Panc1 (cell line): Measurements from ENCODE around the gene TBC1D2B. TPM values are rescaled to one million over a fixed set of nuclear protein-coding genes. Genes with fewer than 3 reads are reported as not detected.
A peak's percentile ranks its signal among the peaks of the same experiment; 100 is the strongest.

Experiments
- ATAC-seq: fragments of 200-7000 bp; cut with Tn5 transposase; 2 replicates; pipeline ENCODE4 v1.9.1; 2020; ENCODE audit warnings: mild to moderate bottlenecking, moderate library complexity
- BruUV-seq: library from RNA; stranded (reverse); fragments of 400-500 nt; replicated peaks from 2 replicates; lab custom pipeline; 2021; lab: Mats Ljungman, UMichigan
- CTCF ChIA-PET: fragments of 300-600 bp; sonication (Branson Sonifier 250); formaldehyde crosslinking; loops from one replicate; lab custom pipeline; 2022; ENCODE audit warnings: antibody characterized with exemption; lab: Charles Lee
- POLR2A ChIA-PET: fragments of 300-600 bp; sonication (Branson Sonifier 250); formaldehyde crosslinking; loops from one replicate; lab custom pipeline; 2022; ENCODE audit warnings: antibody characterized with exemption; lab: Charles Lee
- DNase-seq: peaks from one replicate; pipeline ENCODE4 v3.0.0-alpha.2; 2010; ENCODE audit warnings: low read depth, low spot score
- H3K27ac ChIP-seq: 2 replicates; pipeline ENCODE4 v1.5.1; 2011; ENCODE audit warnings: mild to moderate bottlenecking, low read length, inconsistent platforms
- H3K27me3 ChIP-seq: fragments of 200-500 bp; sonication (Bioruptor generic); 2 replicates; pipeline ENCODE4 v1.6.0; 2014; ENCODE audit warnings: low read length, inconsistent platforms; ENCODE audit not compliant: control insufficient read depth, insufficient read depth
- H3K36me3 ChIP-seq: fragments of 200-500 bp; sonication (Bioruptor generic); 2 replicates; pipeline ENCODE4 v1.5.1; 2014; ENCODE audit warnings: inconsistent platforms, mild to moderate bottlenecking, low read length, moderate library complexity; ENCODE audit not compliant: control insufficient read depth, insufficient read depth
- H3K4me1 ChIP-seq: 2 replicates; pipeline ENCODE4 v1.5.1; 2011; ENCODE audit warnings: inconsistent platforms, mild to moderate bottlenecking, low read length, moderate library complexity; ENCODE audit not compliant: control insufficient read depth, insufficient read depth
- H3K4me3 ChIP-seq, 2 experiments: 2 replicates each; pipeline ENCODE4 v1.5.1; 2011 to 2012; ENCODE audit warnings: low read depth in 2 of 2, low read length in 2 of 2, mild to moderate bottlenecking in 2 of 2, inconsistent platforms in 1 of 2, moderate library complexity in 1 of 2
- H3K9me3 ChIP-seq: fragments of 200-500 bp; sonication (Bioruptor generic); 2 replicates; pipeline ENCODE4 v1.5.1; 2014; ENCODE audit warnings: low read depth, mild to moderate bottlenecking, inconsistent platforms, low read length, moderate library complexity; ENCODE audit not compliant: control insufficient read depth, insufficient read depth
- CTCF ChIP-seq: fragments of 450-650 bp; IDR thresholded peaks from 2 replicates; pipeline ENCODE4 v1.5.1; 2017; ENCODE audit warnings: mild to moderate bottlenecking
- POLR2AphosphoS5 ChIP-seq: IDR thresholded peaks from 2 replicates; pipeline ENCODE4 v1.6.1; 2012; ENCODE audit warnings: mild to moderate bottlenecking, low read depth, low read length, moderate library complexity
- REST ChIP-seq, 2 experiments: IDR thresholded peaks; 2 replicates each; pipeline ENCODE4 v1.6.1; 2011 to 2012; ENCODE audit warnings: low read depth in 2 of 2, control low read depth in 1 of 2, low read length in 1 of 2, mild to moderate bottlenecking in 1 of 2, moderate library complexity in 1 of 2; ENCODE audit not compliant: insufficient read depth in 1 of 2
- SIN3A ChIP-seq: IDR thresholded peaks from 2 replicates; pipeline ENCODE4 v1.6.1; 2012; ENCODE audit warnings: low read depth, mild to moderate bottlenecking, low read length, moderate library complexity, borderline replicate concordance; ENCODE audit not compliant: insufficient read depth
- TCF7L2 ChIP-seq: IDR thresholded peaks from 2 replicates; pipeline ENCODE4 v1.6.1; 2011; ENCODE audit warnings: mild to moderate bottlenecking, low read depth, low read length, inconsistent platforms
- in situ Hi-C: cut with HindIII; loops from 2 replicates; pipeline ENCODE4 v1.10.0; 2016; ENCODE audit warnings: low sequenced_read_pairs, low pct_unique_long_range_greater_than_20kb
- intact Hi-C: fragments of 100-400 bp; cut with micrococcal nuclease; formaldehyde crosslinking; loops from one replicate; pipeline ENCODE4 v1.10.0; 2022; ENCODE audit not compliant: unreplicated experiment
- total RNA-seq: library from RNA; stranded (reverse); gene quantifications from one replicate; pipeline ENCODE4 v1.2.1, GENCODE V29; 2021; ENCODE audit not compliant: unreplicated experiment

Gene TBC1D2B
- total RNA-seq, 1 experiment from 2014 or later = 59.3 TPM

GRCh38 chr15:78079298-78080087, 2.0 kb upstream of the TBC1D2B start:
- Histone ChIP-seq H3K36me3 (no peaks in the 10 kb centered on the region), H3K9me3 (no peaks in the 10 kb centered on the region), H3K4me1 (peaks cover 12% of the 10 kb centered on the region), H3K27me3 (no peaks in the 10 kb centered on the region), H3K4me3 (no peak overlapping the region), H3K27ac (no peak overlapping the region)
- in situ Hi-C loops = no loop called here
- ChIA-PET POLR2A (no interaction called here), CTCF (no interaction called here)
- ATAC-seq (no peak), DNase-seq (no peak)
- no TSS peak for BruUV-seq
- no peak for TF ChIP-seq POLR2AphosphoS5
- no peak for TF ChIP-seq REST (IDR thresholded peaks at IDR 0.05; ENCODE audit: insufficient read depth in 1 of 2, low read depth in 2 of 2, low read length in 1 of 2)
- no peak for TF ChIP-seq TCF7L2
- TF ChIP-seq CTCF = no peak
- TF ChIP-seq SIN3A = no peak
- intact Hi-C loops = no loop called here

GRCh38 chr15:78077871-78078210, 330 bp upstream of the TBC1D2B start:
- Histone ChIP-seq H3K27me3 (no peaks in the 10 kb centered on the region), H3K9me3 (no peaks in the 10 kb centered on the region), H3K36me3 (no peaks in the 10 kb centered on the region), H3K4me1 (peaks cover 20% of the 10 kb centered on the region), H3K27ac (peak overlapping the region; percentile 61; the same call in 1 of the 2 replicates), H3K4me3 (peak overlapping the region; percentile 67)
- in situ Hi-C loops = no loop called here
- no TSS peak for BruUV-seq
- TF ChIP-seq SIN3A = no peak
- no peak for TF ChIP-seq TCF7L2
- TF ChIP-seq REST (IDR thresholded peaks at IDR 0.05; ENCODE audit: insufficient read depth in 1 of 2, low read depth in 2 of 2, low read length in 1 of 2) = no peak
- TF ChIP-seq CTCF = no peak
- TF ChIP-seq POLR2AphosphoS5 = no peak
- peak; percentile 26 for ATAC-seq
- ChIA-PET CTCF (no interaction called here), POLR2A (no interaction called here)
- DNase-seq = no peak
- intact Hi-C loops = no loop called here
